B cell (primary cell): ENCODE results near the gene SRRM4. TPM values are rescaled to one million over a fixed set of nuclear protein-coding genes. Genes with fewer than 3 reads are reported as not detected.

Source experiments
- ATAC-seq: fragments of 200-7000 bp; cut with Tn5 transposase; one replicate; pipeline ENCODE4 v1.10.0; 2021; ENCODE audit warnings: low read depth, mild to moderate bottlenecking, moderate number of reproducible peaks, moderate library complexity
- CTCF ChIA-PET: fragments of 350-600 bp; sonication (Branson Sonifier 250); formaldehyde crosslinking; loops from one replicate; lab custom pipeline; 2021; ENCODE audit warnings: antibody characterized with exemption, inconsistent platforms; lab: Charles Lee
- POLR2A ChIA-PET: fragments of 350-600 bp; sonication (Branson Sonifier 250); formaldehyde crosslinking; loops from one replicate; lab custom pipeline; 2021; ENCODE audit warnings: antibody characterized with exemption; lab: Charles Lee
- DNase-seq: peaks from one replicate; pipeline ENCODE4 v3.0.0; 2013
- H2AFZ ChIP-seq: 2 replicates; pipeline ENCODE4 v1.6.1; 2012; ENCODE audit warnings: mild to moderate bottlenecking, low read depth, low read length; ENCODE audit not compliant: insufficient read depth, poor library complexity, severe bottlenecking
- H3K27ac ChIP-seq, 2 donors: 1 replicate in 1 of 2; 2 replicates in 1 of 2; pipeline ENCODE4 v1.5.1; 2012 to 2013; ENCODE audit warnings: low read length in 2 of 2, mild to moderate bottlenecking in 2 of 2, moderate library complexity in 1 of 2
- H3K27me3 ChIP-seq, 4 experiments: fragments of 200-600 bp in 1 of 4; sonication (generic) in 1 of 4; replicated peaks in 1 of 4; 1 replicate in 2 of 4; 2 replicates in 2 of 4; pipeline versions ENCODE4 v1.6.1 to v1.7.0; 2013 to 2016; ENCODE audit warnings: low read length in 3 of 4, mild to moderate bottlenecking in 2 of 4, mixed read lengths in 1 of 4, moderate library complexity in 1 of 4; ENCODE audit not compliant: insufficient read depth in 4 of 4, control insufficient read depth in 3 of 4; ENCODE audit errors: control extremely low read depth in 1 of 4
- H3K36me3 ChIP-seq, 2 experiments: replicated peaks in 1 of 2; 1 replicate in 1 of 2; 2 replicates in 1 of 2; pipeline versions ENCODE4 v1.6.1 to v1.7.1; 2013; ENCODE audit warnings: low read length in 1 of 2; ENCODE audit not compliant: insufficient read depth in 2 of 2, control insufficient read depth in 1 of 2; ENCODE audit errors: control extremely low read depth in 1 of 2, extremely low read depth in 1 of 2
- H3K4me1 ChIP-seq, 2 donors: fragments of 200-600 bp in 1 of 2; sonication (generic) in 1 of 2; 1 replicate in 1 of 2; 2 replicates in 1 of 2; pipeline versions ENCODE4 v1.5.1 to v1.6.1; 2013 to 2017; ENCODE audit warnings: low read length in 2 of 2; ENCODE audit not compliant: control insufficient read depth in 2 of 2, insufficient read depth in 2 of 2
- H3K4me2 ChIP-seq: replicated peaks from 2 replicates; pipeline ENCODE3; 2012; ENCODE audit warnings: mild to moderate bottlenecking, low read depth, low read length; ENCODE audit not compliant: poor library complexity, severe bottlenecking
- H3K4me3 ChIP-seq, 5 experiments: fragments of 200-600 bp in 1 of 5; sonication (generic) in 1 of 5; 1 replicate in 3 of 5; 2 replicates in 2 of 5; pipeline versions ENCODE4 v1.5.1 to v1.7.0; 2011 to 2016; ENCODE audit warnings: low read length in 4 of 5, mild to moderate bottlenecking in 4 of 5, low read depth in 2 of 5, control low read depth in 1 of 5, moderate library complexity in 1 of 5; ENCODE audit not compliant: insufficient read depth in 1 of 5; ENCODE audit errors: control extremely low read depth in 1 of 5, extremely low read depth in 1 of 5
- H3K79me2 ChIP-seq: fragments of 200-600 bp; sonication (generic); one replicate; pipeline ENCODE4 v1.6.0; 2016; ENCODE audit warnings: low read length; ENCODE audit not compliant: control insufficient read depth, insufficient read depth
- H3K9ac ChIP-seq: fragments of 200-600 bp; sonication (generic); 2 replicates; pipeline ENCODE4 v1.6.1; 2017; ENCODE audit warnings: mild to moderate bottlenecking, low read length, moderate library complexity
- H3K9me3 ChIP-seq, 3 donors: one replicate each; pipeline versions ENCODE4 v1.6.1 to v1.7.1; 2013; ENCODE audit warnings: low read length in 2 of 3; ENCODE audit not compliant: control insufficient read depth in 2 of 3, insufficient read depth in 1 of 3; ENCODE audit errors: control extremely low read depth in 1 of 3
- H4K20me1 ChIP-seq: 2 replicates; pipeline ENCODE4 v1.6.0; 2012; ENCODE audit warnings: mild to moderate bottlenecking, low read length; ENCODE audit not compliant: insufficient read depth, control insufficient read depth, poor library complexity, severe bottlenecking
- H3K27ac Mint-ChIP-seq: one replicate; pipeline ENCODE4 v1.8.0; 2021; ENCODE audit warnings: mixed read lengths
- H3K27me3 Mint-ChIP-seq: one replicate; pipeline ENCODE4 v1.8.0; 2021; ENCODE audit warnings: mixed read lengths
- H3K4me1 Mint-ChIP-seq: one replicate; pipeline ENCODE4 v1.8.0; 2021; ENCODE audit warnings: mixed read lengths
- H3K4me3 Mint-ChIP-seq: one replicate; pipeline ENCODE4 v1.8.0; 2021; ENCODE audit warnings: mixed read lengths
- H3K9me3 Mint-ChIP-seq: one replicate; pipeline ENCODE4 v1.8.0; 2022; ENCODE audit warnings: mixed read lengths; ENCODE audit not compliant: insufficient read depth
- CTCF ChIP-seq: fragments of 200-600 bp; IDR thresholded peaks from one replicate; pipeline ENCODE4 v1.8.0; 2022; ENCODE audit warnings: antibody characterized with exemption, mild to moderate bottlenecking
- EZH2 ChIP-seq: IDR thresholded peaks from 2 replicates; pipeline ENCODE4 v1.6.1; 2012; ENCODE audit warnings: borderline replicate concordance, low read depth, mild to moderate bottlenecking, moderate library complexity, low read length; ENCODE audit not compliant: insufficient read depth, poor library complexity, severe bottlenecking
- WGBS: methylation state at CpG from one replicate; pipeline ENCODE4 v1.1.5; 2013; ENCODE audit warnings: missing lambda C conversion rate; ENCODE audit not compliant: insufficient coverage; 5-methylcytosine and 5-hydroxymethylcytosine counted together
- intact Hi-C: fragments of 100-400 bp; cut with micrococcal nuclease; formaldehyde crosslinking; loops from one replicate; pipeline ENCODE4 v1.10.0; 2022
- polyA plus RNA-seq: library from polyadenylated mRNA; depleted of rRNA; stranded (reverse); fragments of >200 nt; gene quantifications from 2 replicates; pipeline ENCODE4 v1.2.3, GENCODE V29; 2012
- total RNA-seq, 2 donors: library from RNA; stranded (reverse); fragments of 120-200 nt in 1 of 2; gene quantifications; 1 replicate in 1 of 2; 2 replicates in 1 of 2; pipeline versions ENCODE4 v1.2.3 to v1.2.4, GENCODE V29; 2013 to 2022

Gene SRRM4
- total and polyA plus RNA-seq, 2 donors (not counting 1 experiment from before 2014, with no cell fraction given) = not detected

GRCh38 chr12:119156401-119157044, 175.2 kb downstream of the SRRM4 start:
- no peaks in the 10 kb centered on the region for H3K4me1 ChIP-seq
- ChIA-PET CTCF (no interaction called here), POLR2A (no interaction called here)
- H3K27ac ChIP-seq = no peak overlapping the region
- H3K27me3 ChIP-seq = peaks cover 0 to 4% (median 1%) of the 10 kb centered on the region in 4 experiments
- H2AFZ ChIP-seq = no peak overlapping the region
- H3K4me3 Mint-ChIP-seq = no peak overlapping the region
- intact Hi-C loops = no loop called here
- 80% methylated on average over 24 of the region's 35 CpGs for WGBS
- DNase-seq = no peak
- no peaks in the 10 kb centered on the region for H3K36me3 ChIP-seq
- peaks cover 21% of the 10 kb centered on the region for H3K27me3 Mint-ChIP-seq
- no peak overlapping the region for H3K27ac Mint-ChIP-seq
- peaks cover 2% of the 10 kb centered on the region for H3K9me3 Mint-ChIP-seq
- peaks cover 0 to 33% (median 0%) of the 10 kb centered on the region in 3 donors for H3K9me3 ChIP-seq
- no peaks in the 10 kb centered on the region for H4K20me1 ChIP-seq
- TF ChIP-seq EZH2 (no peak), CTCF (no peak)
- no peak overlapping the region for H3K9ac ChIP-seq
- H3K4me2 ChIP-seq = no peak overlapping the region
- no peak for ATAC-seq
- H3K79me2 ChIP-seq = no peaks in the 10 kb centered on the region
- H3K4me3 ChIP-seq = no peak overlapping the region
- no peaks in the 10 kb centered on the region for H3K4me1 Mint-ChIP-seq

GRCh38 chr12:119157528-119157927, 176.2 kb downstream of the SRRM4 start:
- Histone ChIP-seq H3K36me3 (no peaks in the 10 kb centered on the region), H3K4me1 (no peaks in the 10 kb centered on the region), H2AFZ (no peak overlapping the region), H3K9me3 (peaks cover 0 to 32% (median 0%) of the 10 kb centered on the region in 3 donors), H4K20me1 (no peaks in the 10 kb centered on the region), H3K79me2 (no peaks in the 10 kb centered on the region), H3K4me3 (no peak overlapping the region), H3K9ac (no peak overlapping the region), H3K27me3 (peaks cover 0 to 4% (median 0%) of the 10 kb centered on the region in 4 experiments), H3K27ac (no peak overlapping the region), H3K4me2 (no peak overlapping the region)
- TF ChIP-seq CTCF (no peak), EZH2 (no peak)
- Mint-ChIP-seq H3K4me1 (no peaks in the 10 kb centered on the region), H3K27ac (no peak overlapping the region), H3K4me3 (no peak overlapping the region), H3K27me3 (peaks cover 15% of the 10 kb centered on the region), H3K9me3 (no peaks in the 10 kb centered on the region)
- DNase-seq (no peak), ATAC-seq (no peak)
- ChIA-PET CTCF (no interaction called here), POLR2A (no interaction called here)
- intact Hi-C loops = no loop called here
- 92% methylated on average over 4 of the region's 6 CpGs for WGBS
